ENCODE data around the gene SPSB4.

SPSB4 gene

GRCh38 chr3:141020143-141020830 lies 30.9 kb upstream of the SPSB4 start (continued):
- TF ChIP-seq TSHZ2 (CRISPR knock-in tag; IDR thresholded peaks at IDR 0.05) (no peak), TCF4 (CRISPR knock-in tag; IDR thresholded peaks at IDR 0.05; ENCODE audit: borderline replicate concordance) (no peak), GLIS3 (CRISPR knock-in tag; IDR thresholded peaks at IDR 0.05) (no peak), ZFP30 (CRISPR knock-in tag; IDR thresholded peaks at IDR 0.05) (no peak), ZFP3 (CRISPR knock-in tag; IDR thresholded peaks at IDR 0.05) (no peak), CREB5 (CRISPR knock-in tag; IDR thresholded peaks at IDR 0.05; ENCODE audit: low read depth) (no peak)

GRCh38 chr3:141021261-141021660 lies 29.9 kb upstream of the SPSB4 start:
- no peak for TF ChIP-seq GLIS3 (CRISPR knock-in tag; IDR thresholded peaks at IDR 0.05)
- no peak for TF ChIP-seq CSDC2 (CRISPR knock-in tag; IDR thresholded peaks at IDR 0.05)
- TF ChIP-seq RARB (CRISPR knock-in tag; IDR thresholded peaks at IDR 0.05) = no peak
- TF ChIP-seq CSRNP3 (CRISPR knock-in tag; IDR thresholded peaks at IDR 0.05) = no peak
- TF ChIP-seq ARNTL (CRISPR knock-in tag; IDR thresholded peaks at IDR 0.05; ENCODE audit: borderline replicate concordance, low read depth) = no peak
- TF ChIP-seq ZNF70 (CRISPR knock-in tag; IDR thresholded peaks at IDR 0.05) = no peak
- TF ChIP-seq OSR1 (CRISPR knock-in tag; IDR thresholded peaks at IDR 0.05) = no peak
- no peak for TF ChIP-seq PATZ1 (CRISPR knock-in tag; IDR thresholded peaks at IDR 0.05; ENCODE audit: borderline replicate concordance)
- TF ChIP-seq BACH2 (CRISPR knock-in tag; IDR thresholded peaks at IDR 0.05; ENCODE audit: borderline replicate concordance) = no peak
- no peak for TF ChIP-seq CREB5 (CRISPR knock-in tag; IDR thresholded peaks at IDR 0.05; ENCODE audit: low read depth)
- TF ChIP-seq SNAI2 (CRISPR knock-in tag; IDR thresholded peaks at IDR 0.05) = no peak
- TF ChIP-seq TSHZ2 (CRISPR knock-in tag; IDR thresholded peaks at IDR 0.05) = no peak
- no peak for TF ChIP-seq ZC3H10 (CRISPR knock-in tag; IDR thresholded peaks at IDR 0.05)
- ATAC-seq = no peak

GRCh38 chr3:141030296-141030695 lies 20.9 kb upstream of the SPSB4 start:
- no peak for ATAC-seq
- no peak for TF ChIP-seq ZNF8 (CRISPR knock-in tag; IDR thresholded peaks at IDR 0.05)
- TF ChIP-seq ZNF70 (CRISPR knock-in tag; IDR thresholded peaks at IDR 0.05) = no peak
- no peak for TF ChIP-seq TCF4 (CRISPR knock-in tag; IDR thresholded peaks at IDR 0.05; ENCODE audit: borderline replicate concordance)
- TF ChIP-seq RARB (CRISPR knock-in tag; IDR thresholded peaks at IDR 0.05) = no peak
- TF ChIP-seq GLIS3 (CRISPR knock-in tag; IDR thresholded peaks at IDR 0.05) = no peak
- no peak for TF ChIP-seq ZFP3 (CRISPR knock-in tag; IDR thresholded peaks at IDR 0.05)
- no peak for TF ChIP-seq PATZ1 (CRISPR knock-in tag; IDR thresholded peaks at IDR 0.05; ENCODE audit: borderline replicate concordance)
- TF ChIP-seq ESRRG (CRISPR knock-in tag; IDR thresholded peaks at IDR 0.05) = no peak
- no peak for TF ChIP-seq ISL1 (CRISPR knock-in tag; IDR thresholded peaks at IDR 0.05)
- TF ChIP-seq ZFP30 (CRISPR knock-in tag; IDR thresholded peaks at IDR 0.05) = no peak
- TF ChIP-seq PPARA (CRISPR knock-in tag; IDR thresholded peaks at IDR 0.05; ENCODE audit: borderline replicate concordance) = no peak
- no peak for TF ChIP-seq ARNTL (CRISPR knock-in tag; IDR thresholded peaks at IDR 0.05; ENCODE audit: borderline replicate concordance, low read depth)
